Uterus (tissue), 2 donors: ENCODE results near the gene ADCY5.
A peak's percentile ranks its signal among the peaks of the same experiment; 100 is the strongest.

Experiments
- CTCF ChIP-seq, 4 experiments: fragments of 200-600 bp in 2 of 4; fragments of 450-650 bp in 2 of 4; sonication (generic) in 2 of 4; IDR thresholded peaks; one replicate each; pipeline ENCODE4 v1.5.1; 2016 to 2019; ENCODE audit warnings: antibody characterized with exemption in 4 of 4, mild to moderate bottlenecking in 2 of 4, moderate library complexity in 1 of 4
- POLR2A ChIP-seq, 2 donors: fragments of 450-650 bp; IDR thresholded peaks; one replicate each; pipeline ENCODE4 v1.6.1; 2016; ENCODE audit warnings: antibody characterized with exemption in 2 of 2, mild to moderate bottlenecking in 1 of 2, moderate library complexity in 1 of 2

GRCh38 chr3:123416173-123416572 lies 32.7 kb downstream of the ADCY5 start:
- TF ChIP-seq CTCF (IDR thresholded peaks at IDR 0.05) (no peak), POLR2A (IDR thresholded peaks at IDR 0.05) (peak in 1 of 2 donors; percentile 6)
